H9 (cell line): ENCODE data around the gene HLA-DMA. TPM values are rescaled to one million over a fixed set of nuclear protein-coding genes. Genes with fewer than 3 reads are reported as not detected.
A peak's percentile ranks its signal among the peaks of the same experiment; 100 is the strongest.

ENCODE experiments used
- DNase-seq: peaks from one replicate; pipeline ENCODE4 v3.0.0-alpha.2; 2017
- H2AFZ ChIP-seq: one replicate; pipeline ENCODE4 v1.6.1; 2013; ENCODE audit warnings: mild to moderate bottlenecking, low read length, control low read depth, moderate library complexity
- H2AK5ac ChIP-seq: 2 replicates; pipeline ENCODE4 v1.6.1; 2013; ENCODE audit warnings: low read length, control low read depth, mixed read lengths; ENCODE audit not compliant: insufficient read length
- H2BK120ac ChIP-seq: one replicate; pipeline ENCODE4 v1.6.1; 2013; ENCODE audit warnings: low read depth, mild to moderate bottlenecking, low read length, control low read depth, inconsistent platforms; ENCODE audit not compliant: poor library complexity, severe bottlenecking
- H2BK12ac ChIP-seq: 2 replicates; pipeline ENCODE4 v1.6.1; 2013; ENCODE audit warnings: low read length, control low read depth, mixed read lengths, low read depth; ENCODE audit not compliant: insufficient read length
- H2BK15ac ChIP-seq: 2 replicates; pipeline ENCODE4 v1.6.1; 2013; ENCODE audit warnings: low read depth, low read length, control low read depth
- H2BK20ac ChIP-seq: one replicate; pipeline ENCODE4 v1.6.1; 2013; ENCODE audit warnings: low read depth, mild to moderate bottlenecking, low read length, control low read depth, inconsistent platforms; ENCODE audit not compliant: poor library complexity, severe bottlenecking
- H2BK5ac ChIP-seq: 2 replicates; pipeline ENCODE4 v1.6.1; 2013; ENCODE audit warnings: low read length, control low read depth, mixed read lengths; ENCODE audit not compliant: insufficient read length
- H3K14ac ChIP-seq: 2 replicates; pipeline ENCODE4 v1.6.1; 2013; ENCODE audit warnings: low read length, control low read depth; ENCODE audit not compliant: insufficient read depth
- H3K18ac ChIP-seq: 2 replicates; pipeline ENCODE4 v1.6.1; 2013; ENCODE audit warnings: low read depth, mild to moderate bottlenecking, mixed read lengths, low read length, control low read depth; ENCODE audit not compliant: insufficient read length
- H3K23ac ChIP-seq: 2 replicates; pipeline ENCODE4 v1.6.1; 2013; ENCODE audit warnings: low read length, control low read depth, mixed read lengths, low read depth; ENCODE audit not compliant: insufficient read length
- H3K23me2 ChIP-seq: 2 replicates; pipeline ENCODE4 v1.6.1; 2013; ENCODE audit warnings: low read depth, mild to moderate bottlenecking, mixed read lengths, low read length, control low read depth; ENCODE audit not compliant: insufficient read length, poor library complexity, severe bottlenecking
- H3K27ac ChIP-seq: 2 replicates; pipeline ENCODE4 v1.5.1; 2013; ENCODE audit warnings: low read length, control low read depth, mixed read lengths, low read depth; ENCODE audit not compliant: insufficient read length
- H3K27me3 ChIP-seq: 2 replicates; pipeline ENCODE4 v1.6.1; 2013; ENCODE audit warnings: low read length, control low read depth, inconsistent platforms; ENCODE audit not compliant: insufficient read depth
- H3K4ac ChIP-seq: 2 replicates; pipeline ENCODE4 v1.6.1; 2013; ENCODE audit warnings: low read depth, mild to moderate bottlenecking, control low read depth, inconsistent platforms, low read length, moderate library complexity
- H3K4me1 ChIP-seq: 2 replicates; pipeline ENCODE4 v1.6.1; 2013; ENCODE audit warnings: low read length, control low read depth, inconsistent platforms; ENCODE audit not compliant: insufficient read depth
- H3K4me2 ChIP-seq: 2 replicates; pipeline ENCODE4 v1.6.1; 2013; ENCODE audit warnings: low read length, control low read depth, mixed read lengths; ENCODE audit not compliant: insufficient read length, insufficient read depth
- H3K56ac ChIP-seq: 2 replicates; pipeline ENCODE4 v1.6.1; 2013; ENCODE audit warnings: low read depth, mild to moderate bottlenecking, mixed read lengths, low read length, control low read depth; ENCODE audit not compliant: insufficient read length
- H3K79me1 ChIP-seq: 2 replicates; pipeline ENCODE4 v1.6.1; 2013; ENCODE audit warnings: low read depth, mild to moderate bottlenecking, moderate library complexity, low read length, control low read depth, inconsistent platforms; ENCODE audit not compliant: insufficient read depth, poor library complexity, severe bottlenecking
- H3K79me2 ChIP-seq: 2 replicates; pipeline ENCODE4 v1.6.1; 2013; ENCODE audit warnings: low read length, control low read depth, inconsistent platforms; ENCODE audit not compliant: insufficient read depth
- H3K9ac ChIP-seq: 2 replicates; pipeline ENCODE4 v1.6.1; 2013; ENCODE audit warnings: low read length, control low read depth, mixed read lengths; ENCODE audit not compliant: insufficient read length; ENCODE audit errors: extremely low read depth
- H3K9me3 ChIP-seq: one replicate; pipeline ENCODE4 v1.6.1; 2013; ENCODE audit warnings: low read depth, low read length, inconsistent platforms; ENCODE audit not compliant: control insufficient read depth
- H3T11ph ChIP-seq: one replicate; pipeline ENCODE4 v1.6.1; 2013; ENCODE audit warnings: mild to moderate bottlenecking, low read length, control low read depth, inconsistent platforms
- H4K20me1 ChIP-seq: one replicate; pipeline ENCODE4 v1.6.1; 2013; ENCODE audit not compliant: control insufficient read depth, insufficient read length, insufficient read depth
- H4K5ac ChIP-seq: 2 replicates; pipeline ENCODE4 v1.6.1; 2013; ENCODE audit warnings: low read depth, mild to moderate bottlenecking, mixed read lengths, low read length, control low read depth; ENCODE audit not compliant: insufficient read length
- H4K8ac ChIP-seq: replicated peaks from 2 replicates; pipeline ENCODE4 v1.6.1; 2013; ENCODE audit warnings: low read length, control low read depth, mixed read lengths, low read depth; ENCODE audit not compliant: insufficient read length
- H4K91ac ChIP-seq: 2 replicates; pipeline ENCODE4 v1.6.1; 2013; ENCODE audit warnings: low read depth, mild to moderate bottlenecking, moderate library complexity, mixed read lengths, low read length, control low read depth; ENCODE audit not compliant: insufficient read length
- H3K27ac Mint-ChIP-seq, 3 experiments: 2 replicates in 2 of 3; 3 replicates in 1 of 3; pipeline ENCODE4 v1.8.0; 2020 to 2021; ENCODE audit warnings: mixed read lengths in 3 of 3, mild to moderate bottlenecking in 1 of 3, moderate library complexity in 1 of 3
- H3K27me3 Mint-ChIP-seq: 2 replicates; pipeline ENCODE4 v1.8.0; 2021; ENCODE audit warnings: low read depth, mild to moderate bottlenecking, moderate library complexity, mixed read lengths
- H3K36me3 Mint-ChIP-seq, 3 experiments: 2 replicates in 2 of 3; 3 replicates in 1 of 3; pipeline ENCODE4 v1.8.0; 2020 to 2021; ENCODE audit warnings: low read depth in 3 of 3, mixed read lengths in 3 of 3; ENCODE audit not compliant: insufficient read depth in 1 of 3
- H3K4me1 Mint-ChIP-seq, 2 experiments: 2 replicates each; pipeline ENCODE4 v1.8.0; 2020; ENCODE audit warnings: mixed read lengths in 2 of 2
- H3K4me3 Mint-ChIP-seq, 2 experiments: 2 replicates in 1 of 2; 3 replicates in 1 of 2; pipeline ENCODE4 v1.8.0; 2020 to 2021; ENCODE audit warnings: mild to moderate bottlenecking in 2 of 2, mixed read lengths in 2 of 2, moderate library complexity in 1 of 2
- H3K9me3 Mint-ChIP-seq, 2 experiments: 2 replicates in 1 of 2; 3 replicates in 1 of 2; pipeline ENCODE4 v1.8.0; 2020; ENCODE audit warnings: mild to moderate bottlenecking in 2 of 2, mixed read lengths in 2 of 2, moderate library complexity in 1 of 2
- CTCF ChIP-seq: fragments of 200-600 bp; sonication (generic); conservative IDR thresholded peaks from 3 replicates; pipeline ENCODE4 v1.8.0; 2021; ENCODE audit warnings: antibody characterized with exemption, mild to moderate bottlenecking
- WGBS: extraction: QIAGEN DNeasy Blood & Tissue Kit; methylation state at CpG from one replicate; pipeline ENCODE4 v1.1.7; 2013; ENCODE audit warnings: missing lambda C conversion rate, low lambda C conversion rate, mixed read lengths; ENCODE audit not compliant: insufficient read length; ENCODE audit errors: extremely low coverage; 5-methylcytosine and 5-hydroxymethylcytosine counted together
- total RNA-seq: library from RNA; stranded (reverse); gene quantifications from 2 replicates; pipeline ENCODE4 v1.2.1, GENCODE V29; 2021

HLA-DMA gene
- total RNA-seq, 1 experiment from 2014 or later: 7.5 TPM

- Histone ChIP-seq H2AFZ (no peak overlapping the region), H3K27ac (no peak overlapping the region), H2BK15ac (no peak overlapping the region), H2BK120ac (no peak overlapping the region), H3K56ac (no peak overlapping the region), H3K23ac (no peak overlapping the region), H3K79me1 (peaks cover 20% of the 10 kb centered on the region), H3K79me2 (peaks cover 40% of the 10 kb centered on the region), H4K5ac (peak overlapping the region; percentile 16), H3K4ac (no peak overlapping the region), H4K20me1 (no peaks in the 10 kb centered on the region), H3K14ac (no peak overlapping the region), H2BK20ac (no peak overlapping the region), H2AK5ac (no peak overlapping the region), H3K9ac (no peak overlapping the region), H3T11ph (no peak overlapping the region), H3K18ac (no peak overlapping the region), H4K91ac (no peak overlapping the region), H4K8ac (peak overlapping the region; percentile 56), H3K4me2 (no peak overlapping the region), H3K9me3 (no peaks in the 10 kb centered on the region), H3K4me1 (no peaks in the 10 kb centered on the region), H2BK5ac (no peak overlapping the region), H3K23me2 (peaks cover 12% of the 10 kb centered on the region), H3K27me3 (no peaks in the 10 kb centered on the region), H2BK12ac (no peak overlapping the region)
- TF ChIP-seq CTCF: no peak
- no CpG with 5 or more reads among the region's 10 CpGs for WGBS
- Mint-ChIP-seq H3K27ac (peak overlapping the region in 2 of 3 experiments; percentile 34 to 75; a peak in 3 of 7 replicates), H3K9me3 (peaks cover 7 to 9% of the 10 kb centered on the region in 2 experiments), H3K4me3 (peak overlapping the region in 1 of 2 experiments; percentile 5; a peak in 1 of 5 replicates), H3K36me3 (peaks cover 91 to 98% (median 93%) of the 10 kb centered on the region in 3 experiments), H3K27me3 (peaks cover 3% of the 10 kb centered on the region), H3K4me1 (peaks cover 23 to 59% of the 10 kb centered on the region in 2 experiments)
- DNase-seq: no peak
Measured at GRCh38 chr6:32977272-32977952, 24.5 kb upstream of the HLA-DMA start.
